ENCODE results near the gene IL17B. TPM values are rescaled to one million over a fixed set of nuclear protein-coding genes. Genes with fewer than 3 reads are reported as not detected.

IL17B gene
- total and polyA plus RNA-seq, 2 of the 13 experiments (the other 11 are each of a cell fraction or from before 2014, with no cell fraction given): 0.29 to 2.6 TPM

GRCh38 chr5:149340920-149341319 lies 38.2 kb downstream of the IL17B start:
- intact Hi-C loops (cut with micrococcal nuclease; ENCODE audit: unreplicated experiment): no loop called here
- DNase-seq (ENCODE audit: low spot score) (no peak), ATAC-seq (no peak), FAIRE-seq (no peak)
- Histone ChIP-seq H3K27ac (ENCODE audit: extremely low read length, insufficient read depth, low read length) (no peak overlapping the region), H3K27me3 (ENCODE audit: control insufficient read depth in 1 of 2, insufficient read depth in 2 of 2, low read length in 2 of 2) (no peaks in the 10 kb centered on the region; a peak in 1 of 5 replicates), H3K79me2 (ENCODE audit: insufficient read depth, low read length) (peaks cover 5% of the 10 kb centered on the region), H3K9ac (ENCODE audit: insufficient read depth, low read depth, low read length) (no peak overlapping the region), H3K36me3 (replicated peaks in 1 of 2; ENCODE audit: control insufficient read depth in 1 of 2, insufficient read depth in 2 of 2, low read length in 2 of 2) (no peaks in the 10 kb centered on the region), H4K20me1 (ENCODE audit: insufficient read depth, low read length) (no peaks in the 10 kb centered on the region), H2AFZ (ENCODE audit: low read length) (no peak overlapping the region), H3K9me3 (ENCODE audit: low read length) (no peaks in the 10 kb centered on the region), H3K4me2 (ENCODE audit: low read depth, low read length) (no peak overlapping the region), H3K4me3 (replicated peaks in 1 of 3; ENCODE audit: insufficient read depth in 1 of 3, low read depth in 2 of 3, low read length in 3 of 3) (no peak overlapping the region), H3K4me1 (ENCODE audit: insufficient read depth, low read length) (peaks cover 36% of the 10 kb centered on the region)
- 44% methylated on average over 1 of the region's 1 CpG for WGBS (ENCODE audit: low lambda C conversion rate)
- POLR2A ChIA-PET: interaction anchor here (6.7 kb wide), 1 partner anchor 18 kb away, joined by 93 read pairs; no protein-coding TSS in a partner anchor
- BruUV-seq (replicated peaks): no TSS peak
- in situ Hi-C loops (cut with HindIII; ENCODE audit: extremely low pct_ligation_motif_present, low pct_unique_long_range_greater_than_20kb): no loop called here
- CTCF ChIA-PET (ENCODE audit: low intra/inter-chr PET ratio, low total read pairs): no interaction called here
- no peak for TF ChIP-seq MATR3 (CRISPR knock-in tag; IDR thresholded peaks at IDR 0.05)
- no peak for TF ChIP-seq ZMAT5 (CRISPR knock-in tag; IDR thresholded peaks at IDR 0.05; ENCODE audit: borderline replicate concordance, low read depth)
- no peak for TF ChIP-seq TRAFD1 (CRISPR knock-in tag; IDR thresholded peaks at IDR 0.05; ENCODE audit: borderline replicate concordance)
- TF ChIP-seq FIP1L1 (IDR thresholded peaks at IDR 0.05; ENCODE audit: borderline replicate concordance, insufficient read depth, low read depth, low read length): no peak
- no peak for TF ChIP-seq ZNF782 (CRISPR knock-in tag; IDR thresholded peaks at IDR 0.05; ENCODE audit: borderline replicate concordance)
- TF ChIP-seq SNAPC2 (CRISPR knock-in tag; IDR thresholded peaks at IDR 0.05): no peak
- no peak for TF ChIP-seq SKI (IDR thresholded peaks at IDR 0.05; ENCODE audit: partially characterized antibody)
- TF ChIP-seq AKNA (CRISPR knock-in tag; IDR thresholded peaks at IDR 0.05; ENCODE audit: borderline replicate concordance): no peak
- TF ChIP-seq ZNF607 (CRISPR knock-in tag; IDR thresholded peaks at IDR 0.05; ENCODE audit: borderline replicate concordance): no peak
